SKM-1 (cell line): ENCODE measurements around the gene MARK4.
A peak's percentile ranks its signal among the peaks of the same experiment; 100 is the strongest.
"Not testable (repeated sequence)": the region's sequence is repeated elsewhere in the genome, so short reads cannot be mapped to it uniquely, and the experiment has no call there.

Source experiments
- DNase-seq: peaks from one replicate; lab custom pipeline; 2025; ENCODE audit not compliant: unreplicated experiment; lab: John Stamatoyannopoulos, UW

Gene MARK4

GRCh38 chr19:45250832-45251451, at the start of gene MARK4:
Gene MARK4 (plus strand): TSS chr19:45251271. CDS start chr19:45251589, 318 bp downstream.
- DNase-seq, result peak; percentile 25

- DNase-seq, result no peak
These were observed 48.4 kb upstream of the MARK4 start for GRCh38 chr19:45202637-45203036.

DNA sequence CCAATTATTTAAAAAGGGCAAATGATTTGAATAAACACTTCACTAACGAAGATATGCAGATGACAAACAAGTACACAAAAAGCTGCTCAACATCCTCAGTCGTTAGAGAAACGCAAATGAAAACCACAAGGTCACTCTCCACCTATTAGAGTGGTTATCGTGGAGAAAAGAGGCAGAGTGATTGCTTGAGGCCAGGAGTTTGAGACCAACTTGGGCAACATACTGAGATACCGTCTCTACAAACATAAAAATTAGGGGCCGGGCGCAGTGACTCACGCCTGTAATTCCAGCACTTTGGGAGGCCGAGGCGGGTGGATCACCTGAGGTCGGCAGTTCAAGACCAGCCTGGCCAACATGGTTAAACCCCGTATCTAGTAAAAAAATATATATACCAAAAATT, 45.3 kb upstream of the MARK4 start:
- no peak for DNase-seq

GRCh38 chr19:45206328-45206727, 44.7 kb upstream of the MARK4 start:
- DNase-seq, result no peak

DNA sequence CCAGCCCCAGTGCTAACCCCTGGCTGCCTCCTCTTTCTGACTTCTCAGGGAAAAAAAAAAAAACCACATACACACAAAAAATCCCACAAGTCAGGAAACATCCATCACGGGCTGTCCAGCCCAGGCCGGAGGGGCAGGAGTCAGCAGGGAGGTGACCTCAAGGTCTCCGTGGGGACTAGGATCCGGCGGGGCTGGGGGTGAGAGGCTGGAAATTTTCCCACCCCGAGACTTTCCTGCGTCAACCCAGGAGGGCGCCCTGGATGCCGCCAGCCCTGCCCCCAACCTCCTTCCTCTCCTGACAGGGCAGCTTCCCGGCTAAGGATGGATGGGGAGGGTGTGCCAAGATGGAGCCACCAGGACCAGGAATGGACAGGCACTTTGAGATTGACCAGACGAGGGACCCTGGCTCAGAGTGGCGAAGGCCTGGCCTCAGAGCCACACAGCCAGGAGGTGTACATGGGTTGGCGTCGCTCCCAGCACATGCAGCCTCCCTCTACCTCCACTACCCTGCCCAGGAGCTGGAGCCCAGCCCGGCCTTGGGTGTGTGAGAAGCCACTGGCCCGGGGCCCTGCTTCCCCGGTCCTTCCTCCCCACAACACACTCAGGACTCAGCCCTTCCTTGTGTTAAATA, 39.2 kb upstream of the MARK4 start:
- DNase-seq, result no peak

GRCh38 chr19:45213031-45213430, 38.0 kb upstream of the MARK4 start:
- DNase-seq, result no peak

GRCh38 chr19:45215391-45216191, 35.5 kb upstream of the MARK4 start:
- no peak for DNase-seq

DNA sequence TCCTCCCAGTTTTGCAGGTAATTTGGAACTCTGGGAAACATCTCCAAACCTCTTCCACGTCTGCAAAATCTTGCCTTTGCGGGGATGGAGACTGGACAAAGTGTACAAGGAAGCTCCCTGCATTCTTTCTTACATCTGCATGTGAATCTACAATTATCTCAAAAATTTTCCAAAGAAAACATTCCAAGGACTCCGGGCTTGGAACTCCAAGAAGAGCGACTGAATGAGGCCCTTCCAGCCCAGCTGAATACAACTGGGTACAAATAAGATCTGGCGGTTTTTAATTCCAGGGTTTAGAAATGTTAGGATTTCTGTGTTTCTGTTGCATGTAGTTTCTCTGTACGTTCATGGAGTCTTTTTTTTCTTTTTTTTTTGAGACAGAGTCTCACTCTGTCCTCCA, 34.4 kb upstream of the MARK4 start:
- no peak for DNase-seq

GRCh38 chr19:45217193-45217956, 33.7 kb upstream of the MARK4 start:
- DNase-seq, result no peak

GRCh38 chr19:45217957-45218334, 33.1 kb upstream of the MARK4 start:
- no peak for DNase-seq

DNA sequence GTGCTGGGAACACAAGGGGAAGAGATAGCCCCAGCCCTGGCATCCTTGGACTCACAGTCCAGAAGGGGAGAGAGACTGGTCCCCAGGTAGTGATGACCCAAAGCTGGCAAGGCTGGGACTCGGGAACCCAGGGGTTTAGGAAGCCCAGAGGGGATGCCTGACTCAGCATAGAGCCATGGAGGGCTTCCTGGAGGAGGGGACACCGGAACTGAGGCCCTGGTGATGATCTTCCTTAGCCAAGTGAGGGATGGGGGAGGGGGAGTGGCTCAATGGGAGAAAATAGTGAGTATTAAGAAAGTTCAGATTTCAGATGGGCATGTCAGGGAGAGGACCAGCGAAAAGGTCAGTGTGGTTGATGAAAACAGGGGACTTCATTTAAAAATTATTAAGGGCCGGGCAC, 32.6 kb upstream of the MARK4 start:
- DNase-seq, result no peak

GRCh38 chr19:45218911-45219743, 31.9 kb upstream of the MARK4 start:
- no peak for DNase-seq

DNA sequence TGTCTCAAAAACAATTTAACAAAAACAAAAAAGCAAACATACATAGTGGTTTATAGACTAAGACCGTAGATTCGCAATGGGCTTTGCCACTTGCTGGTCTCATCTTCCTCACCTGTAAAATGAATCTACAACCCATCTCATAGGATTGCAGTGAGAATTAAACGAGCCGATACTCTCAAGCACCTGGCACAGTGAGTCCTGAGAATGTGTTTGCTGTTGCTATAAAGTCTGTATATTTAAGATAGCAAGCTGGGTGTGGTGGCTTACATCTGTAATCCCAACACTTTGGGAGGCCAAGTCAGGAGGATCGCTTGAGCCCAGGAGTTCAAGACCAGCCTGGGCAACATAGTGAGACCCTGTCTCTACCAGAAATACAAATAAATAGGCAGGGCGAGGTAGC, 28.3 kb upstream of the MARK4 start:
- DNase-seq, result no peak

- DNase-seq, result no peak
These were observed 27.2 kb upstream of the MARK4 start for GRCh38 chr19:45223879-45224278.

DNA sequence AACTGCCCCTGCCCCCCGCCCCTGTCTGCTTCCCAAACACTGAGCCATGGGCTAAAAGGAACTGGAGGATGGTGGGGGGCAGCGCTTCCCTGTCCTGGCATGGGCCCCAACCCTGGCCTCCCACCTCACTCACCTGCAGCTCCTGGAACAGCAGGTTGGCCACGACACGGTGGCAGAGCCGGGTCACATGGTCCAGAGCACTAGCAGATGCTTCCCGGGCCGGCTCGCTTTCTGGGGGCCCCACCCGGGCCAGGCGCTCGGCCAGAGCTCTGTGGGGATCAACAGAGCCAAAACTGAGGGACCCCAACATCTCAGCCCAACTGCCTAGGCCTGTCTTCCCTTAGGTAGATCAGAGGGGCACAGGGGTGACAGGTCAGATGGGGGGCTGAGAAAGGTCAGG, 26.4 kb upstream of the MARK4 start:
- no peak for DNase-seq

- DNase-seq, result not testable (repeated sequence)
These were observed 22.0 kb upstream of the MARK4 start for GRCh38 chr19:45229056-45229455.

DNA sequence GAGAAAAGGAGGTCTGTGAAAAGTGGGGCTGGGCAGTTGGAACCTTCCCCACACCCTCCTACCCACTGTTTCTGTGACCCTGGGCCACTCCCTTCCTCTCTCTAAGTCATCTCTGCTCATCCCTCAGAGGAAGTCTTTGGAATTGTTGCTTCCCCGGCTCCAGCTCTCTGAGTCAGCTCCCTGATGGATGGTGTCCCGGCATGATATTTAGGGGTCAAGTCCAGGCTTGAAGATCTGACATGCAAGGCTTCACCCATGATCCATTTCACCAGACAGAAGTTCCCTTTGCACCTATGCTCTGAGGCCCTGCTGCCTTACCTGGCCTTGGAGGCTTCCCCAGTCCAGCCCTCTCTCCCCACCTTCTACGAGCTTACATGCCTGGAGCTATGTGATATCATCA, 19.2 kb upstream of the MARK4 start:
- DNase-seq, result no peak

DNA sequence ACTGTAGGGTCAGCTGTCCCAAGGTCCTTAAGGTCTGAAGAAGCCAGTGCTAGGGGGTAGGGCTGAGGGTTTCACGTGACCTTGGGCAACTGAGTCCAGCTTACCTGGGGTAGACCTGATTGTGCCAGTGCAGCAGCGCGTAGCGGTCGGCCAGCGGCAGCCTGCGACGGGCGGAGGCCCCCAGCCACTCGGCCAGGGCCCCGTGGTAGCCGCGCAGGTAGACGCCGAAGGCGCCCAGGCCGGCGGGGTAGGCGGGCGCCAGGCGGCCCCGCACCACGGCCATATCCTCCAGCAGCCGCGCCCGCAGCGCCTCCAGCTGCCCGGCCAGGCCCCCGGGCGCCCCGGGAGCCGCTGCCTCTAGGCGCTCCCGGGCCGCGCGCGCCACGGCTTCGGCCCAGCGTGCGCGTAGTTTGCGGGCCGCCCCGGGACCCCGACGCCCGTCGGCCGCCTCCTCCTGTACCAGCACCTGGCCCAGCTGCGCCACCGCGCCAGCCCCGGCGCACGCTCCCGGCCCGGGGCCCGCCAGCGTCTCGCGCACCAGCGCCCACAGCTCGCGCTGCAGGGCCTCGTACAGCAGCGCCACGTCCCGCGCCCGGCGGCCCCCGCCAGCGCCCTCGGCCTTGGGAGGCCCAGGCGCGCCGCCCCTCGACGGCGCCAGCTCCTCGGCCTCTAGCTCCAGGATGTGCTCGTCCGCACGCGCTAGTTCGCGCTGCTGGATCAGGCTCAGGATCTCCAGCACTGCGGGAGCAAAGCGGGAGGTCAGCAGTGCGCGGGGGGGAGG, 16.8 kb upstream of the MARK4 start:
- DNase-seq, result no peak

DNA sequence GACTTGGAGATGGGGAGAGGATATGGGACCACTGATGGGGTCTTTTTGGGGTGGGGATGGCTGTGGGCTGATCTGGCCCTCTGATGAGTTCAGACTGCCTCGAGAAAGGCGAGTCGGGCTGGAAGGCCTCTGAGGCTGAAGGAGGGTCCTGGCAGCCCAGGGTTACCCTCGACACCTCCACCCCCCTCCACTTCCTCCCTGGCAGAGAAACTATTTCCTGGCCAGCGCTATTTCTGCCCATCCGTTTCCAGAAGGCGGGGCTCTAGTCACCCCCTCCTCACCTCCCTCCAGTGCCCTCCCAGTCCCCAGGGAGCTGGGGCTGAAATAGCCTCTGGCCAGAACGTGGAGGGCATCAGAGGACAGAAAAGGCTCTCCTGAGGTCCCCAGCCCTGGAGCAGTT, 15.6 kb upstream of the MARK4 start:
- no peak for DNase-seq

GRCh38 chr19:45238556-45238955, 12.5 kb upstream of the MARK4 start:
- DNase-seq, result no peak
